Stomach (tissue), 4 donors: ENCODE data around the gene GDPD1.

ENCODE experiments used
- POLR2A ChIP-seq, 4 donors: fragments of 450-650 bp; IDR thresholded peaks; one replicate each; pipeline ENCODE4 v1.6.1; 2016; ENCODE audit warnings: antibody characterized with exemption in 4 of 4, control low read depth in 2 of 4, mild to moderate bottlenecking in 1 of 4, moderate library complexity in 1 of 4
- TF ChIP-seq, protein P1 (sequence below), 7 experiments: fragments of 450-650 bp in 4 of 7; fragments of 200-600 bp in 3 of 7; sonication (generic) in 3 of 7; IDR thresholded peaks; one replicate each; pipeline ENCODE4 v1.5.1; 2016 to 2019; ENCODE audit warnings: antibody characterized with exemption in 7 of 7, control low read depth in 2 of 7, mild to moderate bottlenecking in 1 of 7

DNA sequence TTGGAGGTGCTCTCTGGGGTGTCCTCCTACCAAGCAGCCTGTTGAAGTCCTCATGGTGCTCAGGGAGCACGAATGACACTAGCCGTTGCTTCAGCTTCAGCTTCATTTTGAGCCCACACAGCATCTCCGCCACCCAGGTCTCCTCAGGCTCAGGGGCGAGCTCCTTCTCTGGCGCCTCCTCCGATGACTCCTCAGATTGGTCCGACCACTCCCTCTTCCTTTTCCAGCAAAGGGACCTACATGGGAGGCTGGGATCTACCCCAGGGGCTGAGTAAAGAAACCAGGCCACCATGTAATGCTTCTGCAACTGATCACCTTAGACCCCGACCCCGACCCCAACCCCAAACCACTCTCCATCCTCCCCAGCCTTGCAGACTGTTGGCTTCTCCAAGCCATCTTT, 38.8 kb upstream of the GDPD1 start:
- no peak for TF ChIP-seq POLR2A (IDR thresholded peaks at IDR 0.05)
- TF ChIP-seq, protein P1, sequence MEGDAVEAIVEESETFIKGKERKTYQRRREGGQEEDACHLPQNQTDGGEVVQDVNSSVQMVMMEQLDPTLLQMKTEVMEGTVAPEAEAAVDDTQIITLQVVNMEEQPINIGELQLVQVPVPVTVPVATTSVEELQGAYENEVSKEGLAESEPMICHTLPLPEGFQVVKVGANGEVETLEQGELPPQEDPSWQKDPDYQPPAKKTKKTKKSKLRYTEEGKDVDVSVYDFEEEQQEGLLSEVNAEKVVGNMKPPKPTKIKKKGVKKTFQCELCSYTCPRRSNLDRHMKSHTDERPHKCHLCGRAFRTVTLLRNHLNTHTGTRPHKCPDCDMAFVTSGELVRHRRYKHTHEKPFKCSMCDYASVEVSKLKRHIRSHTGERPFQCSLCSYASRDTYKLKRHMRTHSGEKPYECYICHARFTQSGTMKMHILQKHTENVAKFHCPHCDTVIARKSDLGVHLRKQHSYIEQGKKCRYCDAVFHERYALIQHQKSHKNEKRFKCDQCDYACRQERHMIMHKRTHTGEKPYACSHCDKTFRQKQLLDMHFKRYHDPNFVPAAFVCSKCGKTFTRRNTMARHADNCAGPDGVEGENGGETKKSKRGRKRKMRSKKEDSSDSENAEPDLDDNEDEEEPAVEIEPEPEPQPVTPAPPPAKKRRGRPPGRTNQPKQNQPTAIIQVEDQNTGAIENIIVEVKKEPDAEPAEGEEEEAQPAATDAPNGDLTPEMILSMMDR (IDR thresholded peaks at IDR 0.05) = no peak
